H1 (cell line): ENCODE measurements around the gene RETNLB. TPM values are rescaled to one million over a fixed set of nuclear protein-coding genes. Genes with fewer than 3 reads are reported as not detected.

Source experiments
- CBX5 ChIP-seq: fragments of 300-800, 300-1000 bp; sonication (generic); IDR thresholded peaks from 2 replicates; pipeline ENCODE4 v1.7.1; 2016; ENCODE audit warnings: antibody characterized with exemption, low read length, low read depth
- KDM1A ChIP-seq: fragments of 200-600, 300-600 bp; sonication (generic); IDR thresholded peaks from 2 replicates; pipeline ENCODE4 v1.7.1; 2016; ENCODE audit warnings: mild to moderate bottlenecking, low read length, borderline replicate concordance
- SIX5 ChIP-seq: IDR thresholded peaks from 2 replicates; pipeline ENCODE4 v1.6.1; 2011; ENCODE audit warnings: mild to moderate bottlenecking, low read depth, low read length
- SP4 ChIP-seq: IDR thresholded peaks from 2 replicates; pipeline ENCODE4 v1.6.1; 2012; ENCODE audit warnings: low read length, inconsistent platforms
- SRF ChIP-seq: IDR thresholded peaks from 2 replicates; pipeline ENCODE4 v1.6.1; 2011; ENCODE audit warnings: mild to moderate bottlenecking, low read depth, low read length, moderate library complexity
- SUZ12 ChIP-seq: fragments of 200-600 bp; sonication (generic); IDR thresholded peaks from 2 replicates; pipeline ENCODE4 v1.6.1; 2012; ENCODE audit warnings: mild to moderate bottlenecking, inconsistent platforms, low read length, moderate library complexity, mixed read lengths
- TAF7 ChIP-seq: optimal IDR thresholded peaks from 2 replicates; pipeline ENCODE3; 2011; ENCODE audit warnings: low read depth, mild to moderate bottlenecking, inconsistent platforms, low read length, moderate library complexity, borderline replicate concordance
- USF2 ChIP-seq: IDR thresholded peaks from 2 replicates; pipeline ENCODE4 v1.6.1; 2011; ENCODE audit warnings: low read length, improper control_type of control experiment
- polyA plus RNA-seq, 7 experiments: library from polyadenylated mRNA; depleted of rRNA in 3 of 7; stranded (reverse) in 5 of 7; unstranded in 2 of 7; fragments of >200 nt in 5 of 7; fragments of 200-250 nt in 2 of 7; gene quantifications; 1 replicate in 5 of 7; 2 replicates in 1 of 7; 4 replicates in 1 of 7; pipeline versions ENCODE4 v1.2.1 to v1.2.3, GENCODE V29; 2011 to 2013; ENCODE audit warnings: missing spikeins in 2 of 7, mixed read lengths in 2 of 7
- total RNA-seq: library from RNA; stranded (reverse); fragmentation: NEBNext Ultra II Directional; extraction: Animal tissue kit (Norgen Biotek cat#: 25700); gene quantifications from 2 replicates; pipeline ENCODE4 v1.2.1, GENCODE V29; 2021
- TF ChIP-seq, protein P1 (sequence below): fragments of 300-600 bp; sonication (generic); IDR thresholded peaks from 2 replicates; pipeline ENCODE4 v1.7.1; 2012; ENCODE audit warnings: low read length, moderate library complexity, mild to moderate bottlenecking, inconsistent platforms; ENCODE audit not compliant: insufficient replicate concordance
- TF ChIP-seq, protein P2 (sequence below): IDR thresholded peaks from 2 replicates; pipeline ENCODE4 v1.6.1; 2012; ENCODE audit warnings: inconsistent platforms

RETNLB gene
- total and polyA plus RNA-seq, 2 of the 8 experiments (the other 6 are each of a cell fraction or from before 2014, with no cell fraction given): not detected

- TF ChIP-seq, protein P1, sequence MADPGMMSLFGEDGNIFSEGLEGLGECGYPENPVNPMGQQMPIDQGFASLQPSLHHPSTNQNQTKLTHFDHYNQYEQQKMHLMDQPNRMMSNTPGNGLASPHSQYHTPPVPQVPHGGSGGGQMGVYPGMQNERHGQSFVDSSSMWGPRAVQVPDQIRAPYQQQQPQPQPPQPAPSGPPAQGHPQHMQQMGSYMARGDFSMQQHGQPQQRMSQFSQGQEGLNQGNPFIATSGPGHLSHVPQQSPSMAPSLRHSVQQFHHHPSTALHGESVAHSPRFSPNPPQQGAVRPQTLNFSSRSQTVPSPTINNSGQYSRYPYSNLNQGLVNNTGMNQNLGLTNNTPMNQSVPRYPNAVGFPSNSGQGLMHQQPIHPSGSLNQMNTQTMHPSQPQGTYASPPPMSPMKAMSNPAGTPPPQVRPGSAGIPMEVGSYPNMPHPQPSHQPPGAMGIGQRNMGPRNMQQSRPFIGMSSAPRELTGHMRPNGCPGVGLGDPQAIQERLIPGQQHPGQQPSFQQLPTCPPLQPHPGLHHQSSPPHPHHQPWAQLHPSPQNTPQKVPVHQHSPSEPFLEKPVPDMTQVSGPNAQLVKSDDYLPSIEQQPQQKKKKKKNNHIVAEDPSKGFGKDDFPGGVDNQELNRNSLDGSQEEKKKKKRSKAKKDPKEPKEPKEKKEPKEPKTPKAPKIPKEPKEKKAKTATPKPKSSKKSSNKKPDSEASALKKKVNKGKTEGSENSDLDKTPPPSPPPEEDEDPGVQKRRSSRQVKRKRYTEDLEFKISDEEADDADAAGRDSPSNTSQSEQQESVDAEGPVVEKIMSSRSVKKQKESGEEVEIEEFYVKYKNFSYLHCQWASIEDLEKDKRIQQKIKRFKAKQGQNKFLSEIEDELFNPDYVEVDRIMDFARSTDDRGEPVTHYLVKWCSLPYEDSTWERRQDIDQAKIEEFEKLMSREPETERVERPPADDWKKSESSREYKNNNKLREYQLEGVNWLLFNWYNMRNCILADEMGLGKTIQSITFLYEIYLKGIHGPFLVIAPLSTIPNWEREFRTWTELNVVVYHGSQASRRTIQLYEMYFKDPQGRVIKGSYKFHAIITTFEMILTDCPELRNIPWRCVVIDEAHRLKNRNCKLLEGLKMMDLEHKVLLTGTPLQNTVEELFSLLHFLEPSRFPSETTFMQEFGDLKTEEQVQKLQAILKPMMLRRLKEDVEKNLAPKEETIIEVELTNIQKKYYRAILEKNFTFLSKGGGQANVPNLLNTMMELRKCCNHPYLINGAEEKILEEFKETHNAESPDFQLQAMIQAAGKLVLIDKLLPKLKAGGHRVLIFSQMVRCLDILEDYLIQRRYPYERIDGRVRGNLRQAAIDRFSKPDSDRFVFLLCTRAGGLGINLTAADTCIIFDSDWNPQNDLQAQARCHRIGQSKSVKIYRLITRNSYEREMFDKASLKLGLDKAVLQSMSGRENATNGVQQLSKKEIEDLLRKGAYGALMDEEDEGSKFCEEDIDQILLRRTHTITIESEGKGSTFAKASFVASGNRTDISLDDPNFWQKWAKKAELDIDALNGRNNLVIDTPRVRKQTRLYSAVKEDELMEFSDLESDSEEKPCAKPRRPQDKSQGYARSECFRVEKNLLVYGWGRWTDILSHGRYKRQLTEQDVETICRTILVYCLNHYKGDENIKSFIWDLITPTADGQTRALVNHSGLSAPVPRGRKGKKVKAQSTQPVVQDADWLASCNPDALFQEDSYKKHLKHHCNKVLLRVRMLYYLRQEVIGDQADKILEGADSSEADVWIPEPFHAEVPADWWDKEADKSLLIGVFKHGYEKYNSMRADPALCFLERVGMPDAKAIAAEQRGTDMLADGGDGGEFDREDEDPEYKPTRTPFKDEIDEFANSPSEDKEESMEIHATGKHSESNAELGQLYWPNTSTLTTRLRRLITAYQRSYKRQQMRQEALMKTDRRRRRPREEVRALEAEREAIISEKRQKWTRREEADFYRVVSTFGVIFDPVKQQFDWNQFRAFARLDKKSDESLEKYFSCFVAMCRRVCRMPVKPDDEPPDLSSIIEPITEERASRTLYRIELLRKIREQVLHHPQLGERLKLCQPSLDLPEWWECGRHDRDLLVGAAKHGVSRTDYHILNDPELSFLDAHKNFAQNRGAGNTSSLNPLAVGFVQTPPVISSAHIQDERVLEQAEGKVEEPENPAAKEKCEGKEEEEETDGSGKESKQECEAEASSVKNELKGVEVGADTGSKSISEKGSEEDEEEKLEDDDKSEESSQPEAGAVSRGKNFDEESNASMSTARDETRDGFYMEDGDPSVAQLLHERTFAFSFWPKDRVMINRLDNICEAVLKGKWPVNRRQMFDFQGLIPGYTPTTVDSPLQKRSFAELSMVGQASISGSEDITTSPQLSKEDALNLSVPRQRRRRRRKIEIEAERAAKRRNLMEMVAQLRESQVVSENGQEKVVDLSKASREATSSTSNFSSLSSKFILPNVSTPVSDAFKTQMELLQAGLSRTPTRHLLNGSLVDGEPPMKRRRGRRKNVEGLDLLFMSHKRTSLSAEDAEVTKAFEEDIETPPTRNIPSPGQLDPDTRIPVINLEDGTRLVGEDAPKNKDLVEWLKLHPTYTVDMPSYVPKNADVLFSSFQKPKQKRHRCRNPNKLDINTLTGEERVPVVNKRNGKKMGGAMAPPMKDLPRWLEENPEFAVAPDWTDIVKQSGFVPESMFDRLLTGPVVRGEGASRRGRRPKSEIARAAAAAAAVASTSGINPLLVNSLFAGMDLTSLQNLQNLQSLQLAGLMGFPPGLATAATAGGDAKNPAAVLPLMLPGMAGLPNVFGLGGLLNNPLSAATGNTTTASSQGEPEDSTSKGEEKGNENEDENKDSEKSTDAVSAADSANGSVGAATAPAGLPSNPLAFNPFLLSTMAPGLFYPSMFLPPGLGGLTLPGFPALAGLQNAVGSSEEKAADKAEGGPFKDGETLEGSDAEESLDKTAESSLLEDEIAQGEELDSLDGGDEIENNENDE: no peak
- TF ChIP-seq SP4 (no peak), SUZ12 (no peak), SRF (no peak), KDM1A (no peak), CBX5 (no peak), USF2 (no peak), TAF7 (no peak), SIX5 (no peak)
- TF ChIP-seq, protein P2, sequence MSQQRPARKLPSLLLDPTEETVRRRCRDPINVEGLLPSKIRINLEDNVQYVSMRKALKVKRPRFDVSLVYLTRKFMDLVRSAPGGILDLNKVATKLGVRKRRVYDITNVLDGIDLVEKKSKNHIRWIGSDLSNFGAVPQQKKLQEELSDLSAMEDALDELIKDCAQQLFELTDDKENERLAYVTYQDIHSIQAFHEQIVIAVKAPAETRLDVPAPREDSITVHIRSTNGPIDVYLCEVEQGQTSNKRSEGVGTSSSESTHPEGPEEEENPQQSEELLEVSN: no peak
Measured at GRCh38 chr3:108713009-108713516, 44.1 kb downstream of the RETNLB start (continued).
